DND-41 (cell line): ENCODE measurements around the gene P2RY2.
A peak's percentile ranks its signal among the peaks of the same experiment; 100 is the strongest.

Source experiments
- ATAC-seq: fragments of 200-7000 bp; cut with Tn5 transposase; 3 replicates; pipeline ENCODE4 v1.9.1; 2021; ENCODE audit warnings: low read depth; ENCODE audit not compliant: insufficient read depth
- DNase-seq: peaks from one replicate; pipeline ENCODE4 v3.0.0-alpha.2; 2020
- H2AFZ ChIP-seq: 2 replicates; pipeline ENCODE4 v1.6.0; 2012; ENCODE audit warnings: low read depth, low read length
- H3K27ac ChIP-seq: 2 replicates; pipeline ENCODE4 v1.5.1; 2012; ENCODE audit warnings: low read length, inconsistent platforms
- H3K27me3 ChIP-seq: fragments of 200-600 bp; sonication (generic); 2 replicates; pipeline ENCODE4 v1.6.0; 2012; ENCODE audit warnings: low read length, mild to moderate bottlenecking, inconsistent platforms; ENCODE audit not compliant: insufficient read depth, poor library complexity
- H3K36me3 ChIP-seq: 2 replicates; pipeline ENCODE4 v1.5.1; 2012; ENCODE audit warnings: low read length, inconsistent platforms; ENCODE audit not compliant: insufficient read depth
- H3K4me1 ChIP-seq: 2 replicates; pipeline ENCODE4 v1.5.1; 2012; ENCODE audit warnings: mild to moderate bottlenecking, low read length; ENCODE audit not compliant: insufficient read depth
- H3K4me2 ChIP-seq: 2 replicates; pipeline ENCODE4 v1.6.0; 2012; ENCODE audit warnings: mild to moderate bottlenecking, moderate library complexity, low read length, inconsistent platforms; ENCODE audit not compliant: insufficient read depth
- H3K4me3 ChIP-seq, 2 experiments: fragments of 200-600 bp in 1 of 2; shearing (Covaris generic) in 1 of 2; 2 replicates each; pipeline ENCODE4 v1.5.1; 2012 to 2016; ENCODE audit warnings: inconsistent platforms in 2 of 2, low read length in 2 of 2, mild to moderate bottlenecking in 2 of 2, low read depth in 1 of 2, moderate library complexity in 1 of 2
- H3K79me2 ChIP-seq: 2 replicates; pipeline ENCODE4 v1.6.0; 2012; ENCODE audit warnings: low read length, inconsistent platforms; ENCODE audit not compliant: insufficient read depth
- H3K9ac ChIP-seq: 2 replicates; pipeline ENCODE4 v1.6.0; 2012; ENCODE audit warnings: low read depth, mild to moderate bottlenecking, inconsistent platforms, low read length, moderate library complexity
- H3K9me3 ChIP-seq: 2 replicates; pipeline ENCODE4 v1.5.1; 2012; ENCODE audit warnings: low read length, moderate library complexity, mild to moderate bottlenecking, inconsistent platforms; ENCODE audit not compliant: insufficient read depth, severe bottlenecking
- H4K20me1 ChIP-seq: 2 replicates; pipeline ENCODE4 v1.6.0; 2012; ENCODE audit warnings: low read length; ENCODE audit not compliant: insufficient read depth
- EZH2 ChIP-seq: IDR thresholded peaks from 3 replicates; pipeline ENCODE4 v1.6.1; 2012; ENCODE audit warnings: borderline replicate concordance, low read depth, mild to moderate bottlenecking, moderate library complexity, low read length, inconsistent platforms; ENCODE audit not compliant: severe bottlenecking
- TF ChIP-seq, protein P1 (sequence below): IDR thresholded peaks from 2 replicates; pipeline ENCODE4 v1.5.1; 2012; ENCODE audit warnings: borderline replicate concordance, low read length, moderate library complexity, mild to moderate bottlenecking; ENCODE audit not compliant: poor library complexity, severe bottlenecking; ENCODE audit errors: extremely low read depth

The P2RY2 gene

GRCh38 chr11:73249853-73250783 lies 32.0 kb downstream of the P2RY2 start:
- H3K27me3 ChIP-seq = no peaks in the 10 kb centered on the region
- no peak overlapping the region for H3K4me3 ChIP-seq
- no peak overlapping the region for H3K4me2 ChIP-seq
- H3K27ac ChIP-seq = no peak overlapping the region
- no peaks in the 10 kb centered on the region for H3K9me3 ChIP-seq
- no peak for TF ChIP-seq EZH2
- TF ChIP-seq, protein P1, sequence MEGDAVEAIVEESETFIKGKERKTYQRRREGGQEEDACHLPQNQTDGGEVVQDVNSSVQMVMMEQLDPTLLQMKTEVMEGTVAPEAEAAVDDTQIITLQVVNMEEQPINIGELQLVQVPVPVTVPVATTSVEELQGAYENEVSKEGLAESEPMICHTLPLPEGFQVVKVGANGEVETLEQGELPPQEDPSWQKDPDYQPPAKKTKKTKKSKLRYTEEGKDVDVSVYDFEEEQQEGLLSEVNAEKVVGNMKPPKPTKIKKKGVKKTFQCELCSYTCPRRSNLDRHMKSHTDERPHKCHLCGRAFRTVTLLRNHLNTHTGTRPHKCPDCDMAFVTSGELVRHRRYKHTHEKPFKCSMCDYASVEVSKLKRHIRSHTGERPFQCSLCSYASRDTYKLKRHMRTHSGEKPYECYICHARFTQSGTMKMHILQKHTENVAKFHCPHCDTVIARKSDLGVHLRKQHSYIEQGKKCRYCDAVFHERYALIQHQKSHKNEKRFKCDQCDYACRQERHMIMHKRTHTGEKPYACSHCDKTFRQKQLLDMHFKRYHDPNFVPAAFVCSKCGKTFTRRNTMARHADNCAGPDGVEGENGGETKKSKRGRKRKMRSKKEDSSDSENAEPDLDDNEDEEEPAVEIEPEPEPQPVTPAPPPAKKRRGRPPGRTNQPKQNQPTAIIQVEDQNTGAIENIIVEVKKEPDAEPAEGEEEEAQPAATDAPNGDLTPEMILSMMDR = no peak
- H4K20me1 ChIP-seq = no peaks in the 10 kb centered on the region
- no peak for ATAC-seq
- H2AFZ ChIP-seq = no peak overlapping the region
- no peak for DNase-seq
- H3K79me2 ChIP-seq = no peaks in the 10 kb centered on the region
- no peaks in the 10 kb centered on the region for H3K36me3 ChIP-seq
- no peaks in the 10 kb centered on the region for H3K4me1 ChIP-seq
- no peak overlapping the region for H3K9ac ChIP-seq

DNA sequence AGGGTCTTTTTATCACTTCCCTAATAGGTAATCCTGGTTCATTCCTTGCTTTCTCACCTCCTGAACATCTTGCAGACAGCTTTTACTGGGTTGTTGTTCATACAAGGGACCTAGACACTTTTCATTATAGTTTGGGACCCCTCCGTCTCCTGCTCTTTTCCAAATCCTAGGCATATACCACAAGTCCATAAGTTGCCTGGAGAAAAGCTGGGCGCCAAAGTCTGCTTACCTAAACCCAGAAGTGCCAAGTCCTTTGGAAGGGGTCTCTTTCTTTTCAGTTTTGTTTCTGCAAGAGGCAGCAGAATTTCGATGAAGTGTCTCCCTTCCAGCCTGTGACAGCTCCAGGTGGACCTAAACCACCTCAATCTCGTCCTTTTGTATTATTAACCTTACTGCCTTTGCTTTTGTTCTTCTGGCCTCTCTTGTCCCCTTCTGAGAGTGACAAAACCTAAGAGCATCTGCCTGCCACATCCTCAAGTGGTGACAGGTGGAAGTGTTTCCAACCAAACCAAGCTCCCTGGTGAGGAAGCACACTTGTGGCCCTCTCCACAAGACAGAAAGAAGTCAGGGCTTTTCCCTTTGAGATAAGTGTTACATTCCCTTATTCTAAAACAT lies 34.6 kb downstream of the P2RY2 start:
- Histone ChIP-seq H3K9ac (no peak overlapping the region), H3K79me2 (no peaks in the 10 kb centered on the region), H3K4me3 (no peak overlapping the region), H4K20me1 (no peaks in the 10 kb centered on the region), H3K4me1 (no peaks in the 10 kb centered on the region), H3K36me3 (no peaks in the 10 kb centered on the region), H3K4me2 (no peak overlapping the region), H2AFZ (no peak overlapping the region), H3K27ac (no peak overlapping the region), H3K27me3 (no peaks in the 10 kb centered on the region), H3K9me3 (no peaks in the 10 kb centered on the region)
- DNase-seq (peak; percentile 24), ATAC-seq (peak; percentile 82)
- no peak for TF ChIP-seq EZH2
- TF ChIP-seq, protein P1 = peak; percentile 43

DNA sequence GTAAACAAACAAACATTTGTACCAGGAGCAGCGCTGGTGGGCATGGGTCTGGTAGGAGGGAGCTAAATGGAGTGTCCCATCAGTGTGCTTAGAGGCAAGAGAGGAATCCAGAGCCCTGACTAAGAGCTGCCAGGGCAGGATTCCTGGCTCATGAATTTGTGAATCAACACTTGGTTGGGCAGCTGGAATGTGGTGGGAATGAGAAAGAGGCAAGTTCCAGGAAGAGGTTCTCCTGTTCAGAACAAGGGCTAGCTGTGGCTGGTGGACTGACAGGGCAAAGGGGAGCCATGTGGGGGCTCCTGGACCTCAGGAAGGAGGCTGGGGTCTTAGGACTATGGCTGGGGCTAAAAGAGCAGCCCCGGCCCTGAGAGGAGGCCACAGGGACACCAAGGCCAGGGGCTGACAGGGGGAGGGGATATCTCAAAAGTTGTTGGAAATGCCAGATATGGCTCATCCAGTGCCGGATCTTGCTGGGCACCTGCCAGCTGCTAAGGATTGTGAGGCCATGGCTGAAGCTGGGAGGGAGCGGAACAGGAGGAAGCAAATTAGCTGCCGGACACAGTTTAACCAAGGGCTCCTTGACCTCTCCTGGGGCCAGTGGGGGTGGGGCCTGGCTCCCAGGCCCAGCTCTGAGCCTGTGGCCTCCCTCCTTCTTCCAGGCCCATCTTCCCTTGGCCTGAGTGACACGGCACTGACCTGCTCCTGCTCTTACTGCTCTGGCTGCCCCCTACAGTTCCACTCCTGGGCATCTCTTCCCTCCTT lies 39.4 kb downstream of the P2RY2 start:
- Histone ChIP-seq H3K27ac (no peak overlapping the region), H2AFZ (no peak overlapping the region), H4K20me1 (no peaks in the 10 kb centered on the region; the same call in 1 of the 2 replicates), H3K9me3 (no peaks in the 10 kb centered on the region), H3K79me2 (no peaks in the 10 kb centered on the region), H3K4me1 (no peaks in the 10 kb centered on the region), H3K27me3 (no peaks in the 10 kb centered on the region), H3K4me3 (no peak overlapping the region), H3K36me3 (no peaks in the 10 kb centered on the region), H3K9ac (no peak overlapping the region), H3K4me2 (no peak overlapping the region)
- ATAC-seq (no peak), DNase-seq (no peak)
- TF ChIP-seq EZH2 = no peak
- TF ChIP-seq, protein P1 = no peak
